Stimulated activated naive B cell treated with anti-CD40 and anti-IgM and Interleukin-4, amounts not matched to agents 10 μg/mL and 1 μg/mL and 100 μg/mL, for 72 hours (primary cell): ENCODE data around the gene NEUROG1.

Source experiments
- ATAC-seq, 2 donors: fragments of 150-1000 bp; cut with Tn5 transposase; replicated peaks; 2 replicates each; pipeline ENCODE4 v1.10.0; 2021; ENCODE audit warnings: moderate library complexity in 1 of 2
- DNase-seq: peaks from one replicate; pipeline ENCODE4 v3.0.0; 2021
- H3K27ac Mint-ChIP-seq: one replicate; pipeline ENCODE4 v1.8.0; 2022; ENCODE audit warnings: mild to moderate bottlenecking, mixed read lengths
- H3K27me3 Mint-ChIP-seq, 2 donors: one replicate each; pipeline ENCODE4 v1.8.0; 2022; ENCODE audit warnings: mixed read lengths in 2 of 2
- H3K36me3 Mint-ChIP-seq, 2 donors: one replicate each; pipeline ENCODE4 v1.8.0; 2022; ENCODE audit warnings: mixed read lengths in 2 of 2, mild to moderate bottlenecking in 1 of 2
- H3K4me1 Mint-ChIP-seq, 2 donors: one replicate each; pipeline ENCODE4 v1.8.0; 2022; ENCODE audit warnings: mixed read lengths in 2 of 2, mild to moderate bottlenecking in 1 of 2
- H3K4me3 Mint-ChIP-seq, 2 donors: one replicate each; pipeline ENCODE4 v1.8.0; 2022; ENCODE audit warnings: mild to moderate bottlenecking in 2 of 2, mixed read lengths in 2 of 2, moderate library complexity in 1 of 2
- H3K9me3 Mint-ChIP-seq, 2 donors: one replicate each; pipeline ENCODE4 v1.8.0; 2022; ENCODE audit warnings: mixed read lengths in 2 of 2, mild to moderate bottlenecking in 1 of 2

NEUROG1 gene

DNA sequence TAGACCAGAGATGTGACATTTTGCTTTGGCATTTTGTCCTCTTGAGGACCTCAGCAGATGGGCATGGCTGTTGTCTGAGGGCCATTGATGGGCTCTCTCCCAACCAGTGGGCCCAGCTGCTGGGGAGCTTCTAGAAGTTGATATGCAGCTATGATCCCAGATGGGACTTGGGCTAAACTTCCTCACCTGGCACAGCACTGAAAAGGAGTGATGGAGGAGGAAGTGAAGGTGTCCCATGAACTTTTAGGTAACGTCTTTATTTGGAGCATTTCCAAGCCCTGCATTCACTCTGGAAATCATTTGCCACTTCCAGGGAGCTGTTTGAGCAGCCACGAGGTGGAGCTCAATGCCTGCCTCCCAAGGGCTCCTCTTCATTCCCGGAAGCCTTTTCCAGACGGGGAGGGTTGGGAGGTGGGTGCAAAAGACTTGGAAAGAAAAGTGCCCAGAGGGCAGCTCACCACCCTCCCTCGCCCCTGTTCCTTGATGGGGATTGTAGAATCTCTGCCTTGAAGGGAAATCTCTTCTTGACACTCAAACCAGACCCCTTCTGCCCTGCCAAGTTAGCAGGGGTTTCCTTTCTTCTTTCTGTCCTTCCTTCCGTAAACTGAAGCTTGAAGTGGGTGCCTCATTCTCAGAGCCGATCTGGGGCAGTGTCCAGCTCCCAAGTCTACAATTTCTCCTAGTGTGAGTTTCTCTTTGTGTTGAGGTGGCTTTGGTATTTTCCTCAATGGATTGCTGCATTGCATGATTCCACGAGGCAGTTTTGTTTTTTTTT lies 18.1 kb upstream of the NEUROG1 start:
- H3K9me3 Mint-ChIP-seq, result peaks cover 0 to 1% of the 10 kb centered on the region in 2 donors
- ATAC-seq, result no peak
- no peak overlapping the region for H3K27ac Mint-ChIP-seq
- H3K4me1 Mint-ChIP-seq, result peaks cover 0 to 7% of the 10 kb centered on the region in 2 donors
- DNase-seq, result no peak
- no peaks in the 10 kb centered on the region for H3K36me3 Mint-ChIP-seq
- no peak overlapping the region for H3K4me3 Mint-ChIP-seq
- H3K27me3 Mint-ChIP-seq, result peaks cover 54 to 78% of the 10 kb centered on the region in 2 donors

DNA sequence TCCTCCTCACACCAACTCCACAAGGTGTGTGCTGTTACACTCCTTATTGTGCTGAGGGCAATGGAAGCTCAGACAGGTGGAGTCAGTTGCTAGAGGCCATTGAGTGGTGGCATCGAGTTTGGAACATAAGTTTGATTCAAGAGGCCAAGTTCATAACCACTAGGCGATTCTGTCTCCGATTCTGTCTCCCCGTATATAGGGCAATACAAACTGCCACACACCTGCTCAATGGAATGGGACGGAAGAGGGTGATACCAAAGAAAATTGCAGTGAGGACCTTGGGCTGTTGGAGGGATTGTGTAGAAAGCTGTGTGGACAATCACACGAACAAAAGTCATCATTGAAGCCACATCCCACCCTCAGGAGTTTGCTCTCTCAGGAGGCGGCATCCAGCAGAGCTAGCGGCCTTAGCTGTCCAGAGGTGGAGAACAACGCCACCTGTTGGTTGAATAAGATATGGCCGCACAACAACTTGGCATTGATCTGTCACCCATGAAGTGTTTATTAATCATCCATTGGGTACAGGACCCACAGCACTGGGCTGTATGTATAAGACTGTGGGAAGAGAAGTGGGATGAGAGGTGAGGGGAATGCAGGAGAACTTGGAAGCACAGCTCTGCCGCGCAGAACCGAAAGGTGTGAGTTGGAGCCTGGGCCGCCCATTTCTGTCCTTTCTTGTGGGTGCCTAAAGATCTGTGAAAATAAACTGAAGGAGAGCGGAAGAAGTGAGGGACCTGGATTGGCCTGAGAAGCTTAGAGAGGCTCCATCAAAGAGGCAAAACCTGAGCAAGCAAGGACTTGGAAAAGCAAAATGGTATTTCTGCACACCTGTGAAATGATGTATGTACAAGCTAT lies 16.1 kb upstream of the NEUROG1 start:
- H3K27me3 Mint-ChIP-seq, result peaks cover 56 to 76% of the 10 kb centered on the region in 2 donors
- no peak overlapping the region for H3K4me3 Mint-ChIP-seq
- no peaks in the 10 kb centered on the region for H3K36me3 Mint-ChIP-seq
- peak; percentile 83 to 88 for ATAC-seq
- DNase-seq, result peak; percentile 40
- H3K27ac Mint-ChIP-seq, result no peak overlapping the region
- peaks cover 0 to 7% of the 10 kb centered on the region in 2 donors for H3K4me1 Mint-ChIP-seq
- peaks cover 0 to 1% of the 10 kb centered on the region in 2 donors for H3K9me3 Mint-ChIP-seq

DNA sequence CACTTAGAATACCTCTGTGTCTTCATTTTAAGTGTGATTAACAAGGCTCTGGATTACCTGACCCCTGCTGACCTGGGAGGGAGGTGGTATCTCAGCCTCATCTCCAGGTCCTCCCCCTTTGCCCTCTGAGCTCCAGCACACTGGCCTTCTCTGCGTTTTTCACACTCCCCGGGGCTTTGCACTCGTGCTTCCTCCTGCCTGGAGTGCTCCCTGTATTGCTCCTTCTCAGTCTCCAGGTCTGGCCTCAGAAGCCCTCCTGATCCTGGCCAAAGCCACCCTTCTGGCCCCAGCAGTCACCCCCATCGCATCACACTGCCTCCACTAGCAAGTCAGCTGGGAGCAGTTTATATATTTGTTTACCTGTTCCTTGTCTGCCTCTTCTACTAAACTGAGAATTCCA lies 13.6 kb upstream of the NEUROG1 start:
- Mint-ChIP-seq H3K27ac (no peak overlapping the region), H3K27me3 (peaks cover 63 to 85% of the 10 kb centered on the region in 2 donors), H3K4me3 (no peak overlapping the region), H3K36me3 (no peaks in the 10 kb centered on the region), H3K9me3 (no peaks in the 10 kb centered on the region), H3K4me1 (peaks cover 0 to 11% of the 10 kb centered on the region in 2 donors)
- ATAC-seq, result no peak
- DNase-seq, result no peak

DNA sequence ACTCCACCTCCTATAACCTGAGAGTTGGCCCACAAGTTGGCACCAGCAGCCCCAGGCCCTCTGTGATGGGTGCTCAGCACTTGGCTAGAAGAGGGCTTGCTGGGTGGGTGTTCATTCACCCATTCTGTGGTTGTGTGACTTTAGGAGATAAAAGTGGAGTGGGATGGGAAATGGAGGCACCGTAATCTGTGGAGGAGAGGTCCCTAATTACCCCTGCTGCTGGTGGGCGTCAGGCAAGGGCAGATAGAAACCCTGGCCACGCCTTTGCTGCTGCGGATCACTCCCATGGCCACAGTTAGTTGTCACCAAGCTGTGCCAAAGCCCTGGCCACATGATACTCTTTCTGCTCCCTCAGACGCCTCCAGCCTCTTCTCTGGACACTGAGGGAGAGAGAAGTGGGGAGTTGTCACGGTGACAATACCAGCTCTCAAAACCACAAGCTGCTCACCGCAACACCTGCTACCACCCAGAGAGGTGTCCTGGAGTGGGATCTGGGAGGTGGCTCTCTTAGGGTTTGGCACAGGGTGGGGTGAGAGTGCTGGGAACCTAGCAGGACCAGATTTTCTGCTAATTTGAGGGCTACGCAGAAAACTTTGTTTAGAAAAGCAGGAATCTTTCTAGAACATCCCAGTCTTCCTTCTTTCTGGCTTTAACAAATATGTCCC lies 12.0 kb upstream of the NEUROG1 start:
- DNase-seq (no peak), ATAC-seq (no peak)
- no peak overlapping the region for H3K27ac Mint-ChIP-seq
- H3K36me3 Mint-ChIP-seq, result no peaks in the 10 kb centered on the region
- H3K9me3 Mint-ChIP-seq, result no peaks in the 10 kb centered on the region
- H3K4me3 Mint-ChIP-seq, result no peak overlapping the region
- H3K27me3 Mint-ChIP-seq, result peaks cover 69 to 87% of the 10 kb centered on the region in 2 donors
- H3K4me1 Mint-ChIP-seq, result peaks cover 7 to 24% of the 10 kb centered on the region in 2 donors

DNA sequence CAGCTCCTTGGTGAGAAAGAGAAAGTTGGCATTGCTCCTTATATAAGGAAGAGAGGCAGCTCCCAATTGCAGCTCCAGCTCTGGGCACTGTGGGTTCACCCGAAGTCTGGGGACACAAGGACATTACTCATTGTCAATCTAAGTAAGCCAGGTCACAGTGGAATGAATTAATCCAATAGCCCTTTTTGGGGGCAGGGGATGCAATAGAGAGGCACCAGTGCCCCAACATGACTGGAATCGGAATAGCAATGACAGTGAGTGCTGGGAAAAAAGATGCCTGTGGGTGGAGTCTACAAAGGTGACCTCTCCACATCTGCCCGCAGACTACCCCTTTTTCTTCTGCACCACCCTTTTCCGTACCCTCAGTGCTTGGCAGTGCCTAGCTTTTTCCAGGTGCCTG lies 11.1 kb upstream of the NEUROG1 start:
- Mint-ChIP-seq H3K9me3 (no peaks in the 10 kb centered on the region), H3K4me3 (no peak overlapping the region), H3K27ac (no peak overlapping the region), H3K27me3 (peaks cover 69 to 85% of the 10 kb centered on the region in 2 donors), H3K4me1 (peaks cover 7 to 21% of the 10 kb centered on the region in 2 donors), H3K36me3 (no peaks in the 10 kb centered on the region)
- ATAC-seq (no peak), DNase-seq (no peak)

DNA sequence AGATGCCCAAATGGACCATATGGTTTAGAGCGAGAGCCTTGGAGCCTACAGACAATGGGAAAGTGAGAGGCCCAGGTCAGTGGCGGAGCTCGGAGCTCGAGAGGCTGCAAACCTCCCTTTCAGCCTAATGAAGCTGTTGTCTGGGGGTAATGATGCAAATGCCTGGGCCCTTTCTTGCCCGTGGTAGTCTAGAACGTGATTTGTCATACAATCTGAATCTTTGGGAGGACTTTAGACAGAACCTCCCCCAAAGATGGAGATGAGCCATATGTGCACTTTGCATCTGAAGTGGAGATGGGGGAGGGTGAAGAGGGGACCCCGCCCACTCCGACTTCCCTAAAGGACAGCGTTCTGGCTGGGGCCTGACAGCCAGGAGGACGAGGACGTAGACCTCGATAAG lies 10.3 kb upstream of the NEUROG1 start:
- no peaks in the 10 kb centered on the region for H3K9me3 Mint-ChIP-seq
- H3K4me3 Mint-ChIP-seq, result no peak overlapping the region
- H3K36me3 Mint-ChIP-seq, result no peaks in the 10 kb centered on the region
- peaks cover 73 to 89% of the 10 kb centered on the region in 2 donors for H3K27me3 Mint-ChIP-seq
- H3K27ac Mint-ChIP-seq, result no peak overlapping the region
- DNase-seq (no peak), ATAC-seq (no peak)
- H3K4me1 Mint-ChIP-seq, result peaks cover 7 to 17% of the 10 kb centered on the region in 2 donors

DNA sequence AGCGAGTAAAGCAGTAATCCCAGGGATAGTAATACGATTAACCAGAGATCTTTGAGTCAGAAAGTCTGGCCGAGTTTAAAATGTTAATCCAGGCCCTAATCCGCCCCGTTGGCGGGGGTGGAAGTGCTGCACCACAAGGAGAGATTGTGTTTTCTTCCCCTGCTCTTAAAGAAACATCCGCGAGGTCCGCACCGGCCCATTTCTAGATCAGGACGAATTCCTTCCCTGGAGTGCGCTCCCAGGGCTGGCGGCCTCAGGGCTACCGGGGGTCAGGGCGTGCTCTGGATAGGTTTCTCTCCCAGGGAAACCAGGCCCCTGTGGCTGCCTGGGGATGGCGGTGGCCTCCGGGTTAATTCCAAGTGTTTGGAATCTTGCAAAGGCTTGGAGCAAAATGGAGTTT lies 9.3 kb upstream of the NEUROG1 start:
- Mint-ChIP-seq H3K4me1 (peaks cover 7 to 17% of the 10 kb centered on the region in 2 donors), H3K36me3 (no peaks in the 10 kb centered on the region), H3K4me3 (peak overlapping the region in 1 of 2 donors; percentile 87), H3K9me3 (no peaks in the 10 kb centered on the region), H3K27ac (no peak overlapping the region), H3K27me3 (peaks cover 72 to 89% of the 10 kb centered on the region in 2 donors)
- DNase-seq (no peak), ATAC-seq (no peak)

DNA sequence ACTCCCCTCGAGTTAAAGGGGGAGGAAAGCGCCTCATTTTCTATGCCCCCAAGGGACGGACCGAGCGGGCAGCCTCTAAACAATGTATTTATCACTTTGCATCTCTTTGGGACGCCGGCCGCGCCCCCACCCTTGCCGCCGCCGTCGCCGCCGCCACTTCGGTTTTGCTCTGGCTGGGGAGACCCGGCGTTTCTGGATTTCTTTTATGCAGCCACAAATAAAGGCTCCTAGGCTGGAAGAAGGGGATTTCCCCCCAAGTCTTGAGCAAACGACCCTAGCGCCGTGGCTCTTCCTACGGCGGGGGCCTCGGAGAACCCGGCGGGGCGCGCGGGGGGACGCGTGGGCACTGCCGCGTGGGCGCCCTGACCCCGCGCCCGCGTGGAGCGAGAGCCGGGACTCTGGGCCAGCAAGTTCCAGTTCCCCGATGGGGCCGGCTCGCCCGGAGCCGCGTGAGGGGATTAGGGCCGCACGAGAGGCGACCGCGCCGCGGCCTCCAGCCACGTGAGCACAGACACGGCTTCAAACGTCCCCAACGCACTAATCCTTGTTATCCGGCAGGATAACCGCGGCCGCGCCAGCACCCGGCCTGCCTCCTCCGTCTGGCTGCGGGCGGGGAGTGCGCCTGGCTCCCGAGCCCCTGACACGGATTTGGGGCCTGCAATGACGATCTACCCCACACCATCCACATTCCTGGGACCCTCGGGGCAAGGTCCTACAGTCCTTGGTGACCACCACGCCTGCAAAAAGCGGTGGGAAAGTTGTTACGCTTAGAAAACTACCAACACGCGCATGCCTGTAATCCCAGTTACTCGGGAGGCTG lies 7.9 kb upstream of the NEUROG1 start:
- Mint-ChIP-seq H3K36me3 (no peaks in the 10 kb centered on the region), H3K27me3 (peaks cover 78 to 90% of the 10 kb centered on the region in 2 donors), H3K9me3 (no peaks in the 10 kb centered on the region), H3K4me3 (peak overlapping the region; percentile 87), H3K27ac (peak overlapping the region; percentile 87), H3K4me1 (peaks cover 7 to 17% of the 10 kb centered on the region in 2 donors)
- ATAC-seq, result peak; percentile 21 to 36
- DNase-seq, result no peak

DNA sequence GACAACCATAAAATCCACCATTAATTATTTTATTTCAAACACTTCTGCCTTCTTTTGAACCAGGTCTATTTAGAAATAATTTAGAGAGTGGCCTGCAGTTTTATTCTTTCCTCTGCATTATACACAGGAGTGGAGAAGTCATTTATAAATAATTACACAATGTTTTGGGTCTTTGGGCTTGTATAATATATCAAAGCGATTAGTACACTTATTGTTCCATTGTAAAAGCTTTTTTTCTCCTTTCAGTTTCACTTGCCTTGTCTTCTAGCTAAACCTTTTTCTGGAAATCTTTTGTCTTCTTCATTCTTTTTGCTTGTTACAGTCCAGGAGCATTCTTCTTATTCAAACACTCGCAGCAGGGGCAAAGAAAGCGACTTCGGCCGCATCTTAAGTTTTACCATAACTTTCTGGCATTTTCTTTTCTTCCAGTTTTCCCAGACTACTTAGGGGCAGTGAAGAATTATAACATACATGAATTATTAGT lies 7.3 kb upstream of the NEUROG1 start:
- H3K4me3 Mint-ChIP-seq, result peak overlapping the region; percentile 36 to 87
- H3K36me3 Mint-ChIP-seq, result no peaks in the 10 kb centered on the region
- no peaks in the 10 kb centered on the region for H3K9me3 Mint-ChIP-seq
- DNase-seq (no peak), ATAC-seq (no peak)
- H3K27ac Mint-ChIP-seq, result no peak overlapping the region
- peaks cover 80 to 94% of the 10 kb centered on the region in 2 donors for H3K27me3 Mint-ChIP-seq
- H3K4me1 Mint-ChIP-seq, result peaks cover 7 to 17% of the 10 kb centered on the region in 2 donors

DNA sequence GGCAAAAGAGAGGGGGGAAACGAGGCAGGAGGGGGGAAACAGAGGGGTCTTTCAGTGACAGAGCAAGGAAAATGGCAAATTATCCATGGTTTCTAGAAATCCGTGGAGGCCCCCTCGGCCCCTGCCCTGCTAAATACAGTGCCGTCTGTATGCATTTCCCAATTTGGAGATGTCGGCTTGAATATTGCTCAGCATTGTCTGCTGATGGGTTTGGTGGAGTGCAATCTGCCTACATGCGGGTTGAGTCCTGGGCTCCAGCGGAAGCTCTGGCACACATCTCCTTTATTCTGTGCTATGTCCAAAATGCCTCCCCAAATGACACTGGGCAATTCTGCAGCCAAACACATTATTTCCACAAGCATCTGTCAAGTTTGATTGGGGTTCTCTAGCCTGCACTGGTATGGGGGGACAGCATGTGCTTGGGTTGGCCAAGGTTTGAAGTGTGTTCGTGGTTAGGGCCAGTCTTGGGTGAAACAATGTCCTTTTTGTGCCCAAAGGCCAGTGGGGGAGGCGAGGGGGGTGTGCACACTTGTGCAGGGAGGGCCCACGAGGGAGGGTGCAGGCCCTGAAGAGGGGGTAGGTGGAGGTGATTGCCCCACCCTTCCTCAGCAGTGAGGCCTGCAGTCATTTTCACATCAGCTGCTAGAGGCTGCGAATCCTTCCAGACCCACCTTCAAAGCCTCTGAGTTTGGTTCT lies 6.2 kb upstream of the NEUROG1 start:
- Mint-ChIP-seq H3K4me3 (no peak overlapping the region), H3K27ac (no peak overlapping the region), H3K27me3 (peaks cover 82 to 95% of the 10 kb centered on the region in 2 donors), H3K36me3 (no peaks in the 10 kb centered on the region), H3K9me3 (no peaks in the 10 kb centered on the region), H3K4me1 (peaks cover 7 to 17% of the 10 kb centered on the region in 2 donors)
- ATAC-seq (no peak), DNase-seq (no peak)

DNA sequence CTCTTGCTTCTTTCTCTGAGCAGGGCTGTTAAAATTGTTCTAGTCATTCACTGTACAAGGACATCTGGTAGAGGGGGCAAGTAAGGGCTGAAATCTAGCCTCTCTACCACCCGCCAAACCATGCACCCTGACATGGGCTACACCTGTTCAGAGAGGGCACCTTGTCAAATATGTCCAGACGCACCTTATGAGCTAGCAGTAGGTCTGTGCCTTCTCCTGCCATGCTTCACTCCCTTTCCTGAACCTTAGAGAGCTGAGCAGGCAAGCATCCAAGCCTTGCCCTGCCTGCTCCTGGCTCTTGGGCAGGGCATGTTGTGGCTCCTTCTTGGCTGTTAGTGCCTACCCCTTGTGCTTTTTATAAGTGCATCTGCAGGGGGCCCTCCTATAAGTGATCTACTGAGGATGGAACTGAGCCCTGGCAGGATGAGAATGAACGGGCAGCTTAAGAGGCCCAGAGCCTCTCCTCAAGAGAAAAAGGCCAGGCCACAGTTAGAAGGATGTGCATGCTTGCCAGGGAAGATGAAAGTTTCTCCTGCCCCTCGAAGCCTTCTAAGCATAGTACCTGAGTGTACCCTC lies 3.8 kb upstream of the NEUROG1 start:
- H3K4me1 Mint-ChIP-seq, result peaks cover 14 to 33% of the 10 kb centered on the region in 2 donors
- no peak for ATAC-seq
- H3K9me3 Mint-ChIP-seq, result no peaks in the 10 kb centered on the region
- H3K27ac Mint-ChIP-seq, result no peak overlapping the region
- no peaks in the 10 kb centered on the region for H3K36me3 Mint-ChIP-seq
- no peak for DNase-seq
- no peak overlapping the region for H3K4me3 Mint-ChIP-seq
- H3K27me3 Mint-ChIP-seq, result peaks cover 82 to 93% of the 10 kb centered on the region in 2 donors

DNA sequence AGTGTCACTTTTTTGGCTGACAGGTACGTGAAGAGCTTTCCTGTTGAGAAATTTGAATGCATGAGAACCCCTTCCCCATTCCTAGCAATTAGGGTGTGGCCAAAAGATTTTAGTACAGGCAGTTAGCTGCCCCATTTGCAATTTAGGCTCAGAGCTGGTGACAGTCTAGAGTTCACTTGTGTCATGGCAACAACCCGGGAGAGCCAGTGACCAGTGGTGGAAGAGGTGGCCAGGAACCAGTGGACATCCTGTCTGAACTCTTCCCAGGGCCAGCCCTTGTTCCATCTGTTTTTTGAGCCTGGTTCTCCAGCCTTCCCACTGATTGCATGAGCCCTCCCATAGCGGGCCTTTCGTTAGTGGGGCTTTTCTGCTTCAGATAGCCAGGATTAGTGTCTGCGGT lies 2.5 kb upstream of the NEUROG1 start:
- Mint-ChIP-seq H3K27me3 (peaks cover 85 to 96% of the 10 kb centered on the region in 2 donors), H3K9me3 (no peaks in the 10 kb centered on the region), H3K4me1 (peaks cover 9 to 26% of the 10 kb centered on the region in 2 donors), H3K27ac (no peak overlapping the region), H3K4me3 (no peak overlapping the region), H3K36me3 (no peaks in the 10 kb centered on the region)
- ATAC-seq (no peak), DNase-seq (no peak)

DNA sequence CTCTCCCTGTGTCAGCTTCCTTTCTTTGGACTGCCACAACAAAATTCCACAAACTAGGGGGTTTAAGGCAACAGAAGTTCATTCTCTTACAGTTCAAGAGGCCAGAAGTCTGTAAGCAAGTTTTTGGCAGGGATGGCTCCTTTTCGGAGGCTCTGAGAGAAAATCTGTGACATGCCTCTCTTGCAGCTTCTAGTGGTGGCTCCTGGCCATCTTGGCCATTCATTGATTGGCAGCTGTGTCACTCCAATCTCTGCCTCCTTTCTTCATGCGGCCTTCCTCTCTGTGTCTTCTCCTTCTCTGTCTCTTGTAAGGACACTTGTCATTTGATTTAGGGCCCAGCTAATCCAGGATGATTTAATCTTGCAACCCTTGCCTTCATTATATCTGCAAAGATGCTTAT lies 2.0 kb upstream of the NEUROG1 start:
- DNase-seq, result no peak
- no peaks in the 10 kb centered on the region for H3K36me3 Mint-ChIP-seq
- H3K4me3 Mint-ChIP-seq, result no peak overlapping the region
- peaks cover 8 to 21% of the 10 kb centered on the region in 2 donors for H3K4me1 Mint-ChIP-seq
- H3K27me3 Mint-ChIP-seq, result peaks cover 85 to 96% of the 10 kb centered on the region in 2 donors
- ATAC-seq, result no peak
- H3K27ac Mint-ChIP-seq, result peak overlapping the region; percentile 65
- no peaks in the 10 kb centered on the region for H3K9me3 Mint-ChIP-seq
